Loucy (cell line): ENCODE results near the gene KIF18A.

ENCODE experiments used
- CTCF ChIP-seq: fragments of 200-600 bp; sonication (generic); conservative IDR thresholded peaks from 2 replicates; pipeline ENCODE4 v1.5.1; 2014; ENCODE audit warnings: mild to moderate bottlenecking, antibody characterized with exemption, low read length
- EZH2phosphoT487 ChIP-seq: fragments of 200-600 bp; IDR thresholded peaks from 2 replicates; pipeline ENCODE4 v1.6.1; 2018; ENCODE audit warnings: antibody characterized with exemption, mild to moderate bottlenecking, moderate library complexity, borderline replicate concordance

- TF ChIP-seq CTCF (no peak), EZH2phosphoT487 (no peak)
These were observed 135.3 kb downstream of the KIF18A start for GRCh38 chr11:27972522-27973170.
